H9 (cell line): Measurements from ENCODE around the gene PLCD3. TPM values are rescaled to one million over a fixed set of nuclear protein-coding genes. Genes with fewer than 3 reads are reported as not detected.

Experiments used
- DNase-seq: peaks from one replicate; pipeline ENCODE4 v3.0.0-alpha.2; 2017
- H2AFZ ChIP-seq: one replicate; pipeline ENCODE4 v1.6.1; 2013; ENCODE audit warnings: mild to moderate bottlenecking, low read length, control low read depth, moderate library complexity
- H2AK5ac ChIP-seq: 2 replicates; pipeline ENCODE4 v1.6.1; 2013; ENCODE audit warnings: low read length, control low read depth, mixed read lengths; ENCODE audit not compliant: insufficient read length
- H2BK120ac ChIP-seq: one replicate; pipeline ENCODE4 v1.6.1; 2013; ENCODE audit warnings: low read depth, mild to moderate bottlenecking, low read length, control low read depth, inconsistent platforms; ENCODE audit not compliant: poor library complexity, severe bottlenecking
- H2BK12ac ChIP-seq: 2 replicates; pipeline ENCODE4 v1.6.1; 2013; ENCODE audit warnings: low read length, control low read depth, mixed read lengths, low read depth; ENCODE audit not compliant: insufficient read length
- H2BK15ac ChIP-seq: 2 replicates; pipeline ENCODE4 v1.6.1; 2013; ENCODE audit warnings: low read depth, low read length, control low read depth
- H2BK20ac ChIP-seq: one replicate; pipeline ENCODE4 v1.6.1; 2013; ENCODE audit warnings: low read depth, mild to moderate bottlenecking, low read length, control low read depth, inconsistent platforms; ENCODE audit not compliant: poor library complexity, severe bottlenecking
- H2BK5ac ChIP-seq: 2 replicates; pipeline ENCODE4 v1.6.1; 2013; ENCODE audit warnings: low read length, control low read depth, mixed read lengths; ENCODE audit not compliant: insufficient read length
- H3K14ac ChIP-seq: 2 replicates; pipeline ENCODE4 v1.6.1; 2013; ENCODE audit warnings: low read length, control low read depth; ENCODE audit not compliant: insufficient read depth
- H3K18ac ChIP-seq: 2 replicates; pipeline ENCODE4 v1.6.1; 2013; ENCODE audit warnings: low read depth, mild to moderate bottlenecking, mixed read lengths, low read length, control low read depth; ENCODE audit not compliant: insufficient read length
- H3K23ac ChIP-seq: 2 replicates; pipeline ENCODE4 v1.6.1; 2013; ENCODE audit warnings: low read length, control low read depth, mixed read lengths, low read depth; ENCODE audit not compliant: insufficient read length
- H3K23me2 ChIP-seq: 2 replicates; pipeline ENCODE4 v1.6.1; 2013; ENCODE audit warnings: low read depth, mild to moderate bottlenecking, mixed read lengths, low read length, control low read depth; ENCODE audit not compliant: insufficient read length, poor library complexity, severe bottlenecking
- H3K27ac ChIP-seq: 2 replicates; pipeline ENCODE4 v1.5.1; 2013; ENCODE audit warnings: low read length, control low read depth, mixed read lengths, low read depth; ENCODE audit not compliant: insufficient read length
- H3K27me3 ChIP-seq: 2 replicates; pipeline ENCODE4 v1.6.1; 2013; ENCODE audit warnings: low read length, control low read depth, inconsistent platforms; ENCODE audit not compliant: insufficient read depth
- H3K4ac ChIP-seq: 2 replicates; pipeline ENCODE4 v1.6.1; 2013; ENCODE audit warnings: low read depth, mild to moderate bottlenecking, control low read depth, inconsistent platforms, low read length, moderate library complexity
- H3K4me1 ChIP-seq: 2 replicates; pipeline ENCODE4 v1.6.1; 2013; ENCODE audit warnings: low read length, control low read depth, inconsistent platforms; ENCODE audit not compliant: insufficient read depth
- H3K4me2 ChIP-seq: 2 replicates; pipeline ENCODE4 v1.6.1; 2013; ENCODE audit warnings: low read length, control low read depth, mixed read lengths; ENCODE audit not compliant: insufficient read length, insufficient read depth
- H3K56ac ChIP-seq: 2 replicates; pipeline ENCODE4 v1.6.1; 2013; ENCODE audit warnings: low read depth, mild to moderate bottlenecking, mixed read lengths, low read length, control low read depth; ENCODE audit not compliant: insufficient read length
- H3K79me1 ChIP-seq: 2 replicates; pipeline ENCODE4 v1.6.1; 2013; ENCODE audit warnings: low read depth, mild to moderate bottlenecking, moderate library complexity, low read length, control low read depth, inconsistent platforms; ENCODE audit not compliant: insufficient read depth, poor library complexity, severe bottlenecking
- H3K79me2 ChIP-seq: 2 replicates; pipeline ENCODE4 v1.6.1; 2013; ENCODE audit warnings: low read length, control low read depth, inconsistent platforms; ENCODE audit not compliant: insufficient read depth
- H3K9ac ChIP-seq: 2 replicates; pipeline ENCODE4 v1.6.1; 2013; ENCODE audit warnings: low read length, control low read depth, mixed read lengths; ENCODE audit not compliant: insufficient read length; ENCODE audit errors: extremely low read depth
- H3K9me3 ChIP-seq: one replicate; pipeline ENCODE4 v1.6.1; 2013; ENCODE audit warnings: low read depth, low read length, inconsistent platforms; ENCODE audit not compliant: control insufficient read depth
- H3T11ph ChIP-seq: one replicate; pipeline ENCODE4 v1.6.1; 2013; ENCODE audit warnings: mild to moderate bottlenecking, low read length, control low read depth, inconsistent platforms
- H4K20me1 ChIP-seq: one replicate; pipeline ENCODE4 v1.6.1; 2013; ENCODE audit not compliant: control insufficient read depth, insufficient read length, insufficient read depth
- H4K5ac ChIP-seq: 2 replicates; pipeline ENCODE4 v1.6.1; 2013; ENCODE audit warnings: low read depth, mild to moderate bottlenecking, mixed read lengths, low read length, control low read depth; ENCODE audit not compliant: insufficient read length
- H4K8ac ChIP-seq: replicated peaks from 2 replicates; pipeline ENCODE4 v1.6.1; 2013; ENCODE audit warnings: low read length, control low read depth, mixed read lengths, low read depth; ENCODE audit not compliant: insufficient read length
- H4K91ac ChIP-seq: 2 replicates; pipeline ENCODE4 v1.6.1; 2013; ENCODE audit warnings: low read depth, mild to moderate bottlenecking, moderate library complexity, mixed read lengths, low read length, control low read depth; ENCODE audit not compliant: insufficient read length
- H3K27ac Mint-ChIP-seq, 3 experiments: 2 replicates in 2 of 3; 3 replicates in 1 of 3; pipeline ENCODE4 v1.8.0; 2020 to 2021; ENCODE audit warnings: mixed read lengths in 3 of 3, mild to moderate bottlenecking in 1 of 3, moderate library complexity in 1 of 3
- H3K27me3 Mint-ChIP-seq: 2 replicates; pipeline ENCODE4 v1.8.0; 2021; ENCODE audit warnings: low read depth, mild to moderate bottlenecking, moderate library complexity, mixed read lengths
- H3K36me3 Mint-ChIP-seq, 3 experiments: 2 replicates in 2 of 3; 3 replicates in 1 of 3; pipeline ENCODE4 v1.8.0; 2020 to 2021; ENCODE audit warnings: low read depth in 3 of 3, mixed read lengths in 3 of 3; ENCODE audit not compliant: insufficient read depth in 1 of 3
- H3K4me1 Mint-ChIP-seq, 2 experiments: 2 replicates each; pipeline ENCODE4 v1.8.0; 2020; ENCODE audit warnings: mixed read lengths in 2 of 2
- H3K4me3 Mint-ChIP-seq, 2 experiments: 2 replicates in 1 of 2; 3 replicates in 1 of 2; pipeline ENCODE4 v1.8.0; 2020 to 2021; ENCODE audit warnings: mild to moderate bottlenecking in 2 of 2, mixed read lengths in 2 of 2, moderate library complexity in 1 of 2
- H3K9me3 Mint-ChIP-seq, 2 experiments: 2 replicates in 1 of 2; 3 replicates in 1 of 2; pipeline ENCODE4 v1.8.0; 2020; ENCODE audit warnings: mild to moderate bottlenecking in 2 of 2, mixed read lengths in 2 of 2, moderate library complexity in 1 of 2
- WGBS: extraction: QIAGEN DNeasy Blood & Tissue Kit; methylation state at CpG from one replicate; pipeline ENCODE4 v1.1.7; 2013; ENCODE audit warnings: missing lambda C conversion rate, low lambda C conversion rate, mixed read lengths; ENCODE audit not compliant: insufficient read length; ENCODE audit errors: extremely low coverage; 5-methylcytosine and 5-hydroxymethylcytosine counted together
- total RNA-seq: library from RNA; stranded (reverse); gene quantifications from 2 replicates; pipeline ENCODE4 v1.2.1, GENCODE V29; 2021
- TF ChIP-seq, protein P1 (sequence below): fragments of 200-600 bp; sonication (generic); conservative IDR thresholded peaks from 3 replicates; pipeline ENCODE4 v1.8.0; 2021; ENCODE audit warnings: antibody characterized with exemption, mild to moderate bottlenecking

The PLCD3 gene
- total RNA-seq, 1 experiment from 2014 or later, result 41.6 TPM

GRCh38 chr17:45175759-45176115 lies 43.4 kb upstream of the PLCD3 start:
- no peaks in the 10 kb centered on the region for H3K9me3 Mint-ChIP-seq

More at GRCh38 chr17:45175759-45176115, 43.4 kb upstream of the PLCD3 start:
- H3K79me2 ChIP-seq, result no peaks in the 10 kb centered on the region
- no peak overlapping the region for H3T11ph ChIP-seq
- no peak overlapping the region for H3K14ac ChIP-seq
- H3K36me3 Mint-ChIP-seq, result peaks cover 0 to 3% (median 0%) of the 10 kb centered on the region in 3 experiments; a peak in 2 of 7 replicates
- no peaks in the 10 kb centered on the region; the same call in 1 of the 2 replicates for H3K27me3 Mint-ChIP-seq
- H3K23ac ChIP-seq, result no peak overlapping the region
- no peak overlapping the region for H2AFZ ChIP-seq
- H3K4me2 ChIP-seq, result no peak overlapping the region
- no peak overlapping the region for H3K27ac ChIP-seq
- H2BK120ac ChIP-seq, result no peak overlapping the region
- H3K27me3 ChIP-seq, result no peaks in the 10 kb centered on the region
- H3K23me2 ChIP-seq, result no peaks in the 10 kb centered on the region
- H2BK12ac ChIP-seq, result no peak overlapping the region
- H2BK20ac ChIP-seq, result no peak overlapping the region
- no peak overlapping the region for H4K8ac ChIP-seq
- H3K4me3 Mint-ChIP-seq, result no peak overlapping the region
- no peak for DNase-seq
- H3K9me3 ChIP-seq, result no peaks in the 10 kb centered on the region
- H4K5ac ChIP-seq, result no peak overlapping the region
- H3K4me1 ChIP-seq, result peaks cover 2% of the 10 kb centered on the region; the same call in 1 of the 2 replicates
- 0 out of 2 replicates have a peak overlapping the region, but pooled peaks have one; percentile 24 for H2BK15ac ChIP-seq
- H4K20me1 ChIP-seq, result no peaks in the 10 kb centered on the region
- no CpG with 5 or more reads among the region's 3 CpGs for WGBS
- H3K18ac ChIP-seq, result no peak overlapping the region
- H3K56ac ChIP-seq, result no peak overlapping the region
- no peak overlapping the region for H3K27ac Mint-ChIP-seq
- no peak overlapping the region for H2BK5ac ChIP-seq
- no peak overlapping the region for H2AK5ac ChIP-seq
- no peaks in the 10 kb centered on the region for H3K79me1 ChIP-seq
- no peak overlapping the region for H3K4ac ChIP-seq
- no peak overlapping the region for H4K91ac ChIP-seq
- peaks cover 21 to 34% of the 10 kb centered on the region in 2 experiments for H3K4me1 Mint-ChIP-seq
- TF ChIP-seq, protein P1, sequence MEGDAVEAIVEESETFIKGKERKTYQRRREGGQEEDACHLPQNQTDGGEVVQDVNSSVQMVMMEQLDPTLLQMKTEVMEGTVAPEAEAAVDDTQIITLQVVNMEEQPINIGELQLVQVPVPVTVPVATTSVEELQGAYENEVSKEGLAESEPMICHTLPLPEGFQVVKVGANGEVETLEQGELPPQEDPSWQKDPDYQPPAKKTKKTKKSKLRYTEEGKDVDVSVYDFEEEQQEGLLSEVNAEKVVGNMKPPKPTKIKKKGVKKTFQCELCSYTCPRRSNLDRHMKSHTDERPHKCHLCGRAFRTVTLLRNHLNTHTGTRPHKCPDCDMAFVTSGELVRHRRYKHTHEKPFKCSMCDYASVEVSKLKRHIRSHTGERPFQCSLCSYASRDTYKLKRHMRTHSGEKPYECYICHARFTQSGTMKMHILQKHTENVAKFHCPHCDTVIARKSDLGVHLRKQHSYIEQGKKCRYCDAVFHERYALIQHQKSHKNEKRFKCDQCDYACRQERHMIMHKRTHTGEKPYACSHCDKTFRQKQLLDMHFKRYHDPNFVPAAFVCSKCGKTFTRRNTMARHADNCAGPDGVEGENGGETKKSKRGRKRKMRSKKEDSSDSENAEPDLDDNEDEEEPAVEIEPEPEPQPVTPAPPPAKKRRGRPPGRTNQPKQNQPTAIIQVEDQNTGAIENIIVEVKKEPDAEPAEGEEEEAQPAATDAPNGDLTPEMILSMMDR, result no peak
- H3K9ac ChIP-seq, result no peak overlapping the region
